Testis (tissue), 2 donors: ENCODE measurements around the gene IPP.

Experiments
- POLR2A ChIP-seq: fragments of 450-650 bp; IDR thresholded peaks from one replicate; pipeline ENCODE4 v1.6.1; 2017; ENCODE audit warnings: antibody characterized with exemption, mild to moderate bottlenecking, moderate library complexity
- TF ChIP-seq, protein P1 (sequence below), 3 experiments: fragments of 450-650 bp in 2 of 3; fragments of 200-600 bp in 1 of 3; sonication (generic) in 1 of 3; IDR thresholded peaks; one replicate each; pipeline ENCODE4 v1.5.1; 2016 to 2019; ENCODE audit warnings: antibody characterized with exemption in 3 of 3, mild to moderate bottlenecking in 2 of 3, moderate library complexity in 1 of 3

DNA sequence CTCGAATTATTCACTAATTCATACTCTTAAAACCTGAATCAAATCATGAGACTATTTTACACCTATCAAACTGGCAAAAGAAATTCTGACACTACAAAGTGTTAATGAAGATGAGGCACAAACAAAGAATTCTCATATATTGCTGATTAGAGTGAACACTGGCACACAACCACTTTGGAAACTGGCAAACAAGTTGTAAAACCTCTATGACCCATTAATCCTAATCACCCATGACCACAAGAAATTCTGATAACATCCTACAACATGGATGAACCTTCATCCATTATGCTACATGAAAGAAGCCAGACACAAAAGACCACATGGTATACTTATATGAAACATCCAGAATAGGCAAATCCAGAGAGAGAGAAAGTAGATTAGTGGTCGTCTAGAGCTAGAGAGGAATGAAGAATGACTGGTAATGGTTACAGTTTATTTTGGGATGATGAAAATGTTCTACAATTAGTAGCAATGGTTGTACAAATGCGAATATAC, 72.7 kb downstream of the IPP start:
- TF ChIP-seq, protein P1, sequence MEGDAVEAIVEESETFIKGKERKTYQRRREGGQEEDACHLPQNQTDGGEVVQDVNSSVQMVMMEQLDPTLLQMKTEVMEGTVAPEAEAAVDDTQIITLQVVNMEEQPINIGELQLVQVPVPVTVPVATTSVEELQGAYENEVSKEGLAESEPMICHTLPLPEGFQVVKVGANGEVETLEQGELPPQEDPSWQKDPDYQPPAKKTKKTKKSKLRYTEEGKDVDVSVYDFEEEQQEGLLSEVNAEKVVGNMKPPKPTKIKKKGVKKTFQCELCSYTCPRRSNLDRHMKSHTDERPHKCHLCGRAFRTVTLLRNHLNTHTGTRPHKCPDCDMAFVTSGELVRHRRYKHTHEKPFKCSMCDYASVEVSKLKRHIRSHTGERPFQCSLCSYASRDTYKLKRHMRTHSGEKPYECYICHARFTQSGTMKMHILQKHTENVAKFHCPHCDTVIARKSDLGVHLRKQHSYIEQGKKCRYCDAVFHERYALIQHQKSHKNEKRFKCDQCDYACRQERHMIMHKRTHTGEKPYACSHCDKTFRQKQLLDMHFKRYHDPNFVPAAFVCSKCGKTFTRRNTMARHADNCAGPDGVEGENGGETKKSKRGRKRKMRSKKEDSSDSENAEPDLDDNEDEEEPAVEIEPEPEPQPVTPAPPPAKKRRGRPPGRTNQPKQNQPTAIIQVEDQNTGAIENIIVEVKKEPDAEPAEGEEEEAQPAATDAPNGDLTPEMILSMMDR (IDR thresholded peaks at IDR 0.05) = no peak
- TF ChIP-seq POLR2A = no peak
